Non-pigmented ciliary epithelial cell (primary cell): ENCODE measurements around the gene AHRR.
"Not testable (repeated sequence)": the region's sequence is repeated elsewhere in the genome, so short reads cannot be mapped to it uniquely, and the experiment has no call there.

Experiments used
- DNase-seq: peaks from one replicate; pipeline ENCODE4 v3.0.0-alpha.2; 2010; ENCODE audit warnings: low read depth

AHRR gene

DNA sequence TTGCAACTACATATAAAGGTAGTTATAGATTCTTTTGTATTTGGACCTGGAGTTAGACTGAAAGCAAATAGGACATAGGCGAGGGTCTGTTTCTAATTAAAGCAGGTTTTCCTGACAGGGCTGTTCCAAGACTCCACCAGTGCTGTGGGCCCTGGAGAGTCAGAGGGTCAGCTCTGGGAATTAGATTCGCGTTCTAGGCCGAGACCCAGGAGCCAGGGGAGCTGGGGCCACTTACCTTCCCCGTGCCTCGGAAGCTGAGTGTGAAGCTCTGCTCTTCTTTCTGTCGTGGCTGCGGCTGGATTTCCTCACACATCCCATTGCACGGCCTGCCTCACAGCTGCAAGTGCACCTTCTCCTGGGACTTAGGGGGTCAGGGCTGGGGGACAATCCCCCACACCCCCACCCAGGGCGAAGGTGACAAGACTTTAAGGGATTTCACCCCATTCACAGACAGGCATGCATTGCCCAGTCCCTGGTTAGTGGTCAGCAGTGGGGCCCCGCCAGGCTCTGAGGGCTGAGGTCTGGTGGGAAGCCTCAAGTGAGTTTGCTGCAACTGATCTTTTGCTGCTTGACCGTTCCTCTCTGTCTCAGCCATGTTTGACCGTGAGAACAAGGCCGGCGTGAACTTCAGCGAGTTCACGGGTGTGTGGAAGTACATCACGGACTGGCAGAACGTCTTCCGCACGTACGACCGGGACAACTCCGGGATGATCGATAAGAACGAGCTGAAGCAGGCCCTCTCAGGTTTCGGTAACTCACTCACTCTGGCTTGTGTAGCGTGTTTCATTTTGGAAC is 15.3 kb upstream of the AHRR start:
- no peak for DNase-seq

DNA sequence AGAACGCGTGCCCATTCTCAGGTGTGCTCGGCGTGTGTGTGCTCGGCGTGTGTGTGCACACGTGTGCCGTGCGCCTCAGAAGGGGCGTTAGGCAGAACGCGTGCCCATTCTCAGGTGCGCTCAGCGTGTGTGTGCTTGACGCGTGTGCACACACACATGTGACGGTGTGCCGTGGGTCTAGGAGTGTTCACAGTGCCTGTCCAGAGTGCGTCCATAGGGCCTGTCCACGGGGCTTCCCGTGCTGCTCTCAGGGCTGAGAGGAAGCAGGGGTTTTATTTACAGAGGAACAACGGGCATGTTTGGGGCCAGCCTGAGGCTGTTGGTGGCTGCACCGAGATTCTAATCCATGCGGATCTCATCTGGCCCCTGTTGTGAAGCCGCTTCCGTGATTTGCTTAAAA is 14.2 kb upstream of the AHRR start:
- DNase-seq: no peak

DNA sequence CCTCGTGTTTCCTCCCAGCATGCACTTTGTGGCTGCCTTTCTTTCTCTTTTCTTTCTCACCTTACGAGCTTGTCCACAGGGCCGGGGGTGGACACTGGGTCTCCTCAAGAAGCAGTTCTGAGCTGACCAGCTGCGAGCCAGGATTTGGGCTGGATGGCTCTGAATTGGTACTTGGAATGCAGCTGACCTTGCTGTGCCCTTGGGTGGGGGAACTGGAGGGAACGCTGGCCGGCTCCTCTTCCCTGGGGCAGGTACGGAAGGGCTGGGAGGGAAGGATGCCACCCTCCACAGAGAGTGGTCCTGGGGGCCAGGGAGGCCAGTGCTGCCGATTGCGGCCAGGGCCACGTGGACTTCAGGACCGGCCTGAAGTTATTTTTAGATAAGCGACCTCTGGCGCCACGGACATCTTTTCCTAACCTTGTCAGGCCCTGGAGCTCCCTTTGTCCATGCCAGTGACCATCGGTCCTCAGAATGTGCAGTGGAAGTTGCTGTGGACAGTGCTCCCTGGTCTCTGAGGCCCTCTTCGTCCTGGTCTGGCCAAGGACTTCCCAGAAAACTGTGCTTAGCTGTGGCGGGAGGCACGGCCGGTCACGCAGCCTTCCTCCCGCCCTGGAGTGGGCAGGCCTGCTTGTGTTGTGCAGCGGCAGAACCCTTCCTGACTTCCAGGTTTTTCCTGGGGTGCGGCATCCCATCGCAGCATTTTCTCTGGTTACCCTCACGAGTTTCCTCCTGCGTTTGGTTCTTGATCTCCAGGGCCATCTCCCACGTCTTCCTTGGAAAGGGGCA is 13.5 kb upstream of the AHRR start:
- DNase-seq: no peak

DNA sequence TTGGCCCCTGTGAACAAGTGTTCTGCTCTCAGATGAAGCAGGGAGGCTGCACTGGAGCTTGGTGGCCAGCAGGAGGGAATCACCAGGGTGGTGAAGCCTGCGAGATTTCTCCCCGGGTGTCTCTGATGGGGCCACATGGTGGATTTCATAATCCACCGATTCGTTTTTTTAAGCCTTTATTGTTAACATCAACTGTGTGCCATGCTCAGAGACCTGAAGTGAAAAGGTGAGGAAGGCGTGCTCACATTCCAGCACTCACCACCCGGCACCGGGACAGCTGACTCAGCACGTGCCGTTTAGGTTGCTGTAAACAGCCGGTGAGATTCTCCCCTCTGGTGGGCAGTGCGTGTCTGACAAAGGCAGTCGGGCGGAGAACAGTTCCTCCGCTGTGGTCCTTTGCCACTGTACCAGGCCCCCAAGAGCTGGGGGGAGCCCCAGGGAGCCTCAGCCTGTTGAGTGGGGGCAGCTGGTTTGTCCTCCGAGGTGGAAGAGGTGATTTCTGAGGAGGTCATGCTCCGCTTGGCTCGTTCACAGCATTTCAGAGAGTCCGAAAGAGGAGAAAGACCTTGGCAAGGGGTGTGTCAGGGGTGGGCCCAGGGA is 12.7 kb upstream of the AHRR start:
- no peak for DNase-seq

DNA sequence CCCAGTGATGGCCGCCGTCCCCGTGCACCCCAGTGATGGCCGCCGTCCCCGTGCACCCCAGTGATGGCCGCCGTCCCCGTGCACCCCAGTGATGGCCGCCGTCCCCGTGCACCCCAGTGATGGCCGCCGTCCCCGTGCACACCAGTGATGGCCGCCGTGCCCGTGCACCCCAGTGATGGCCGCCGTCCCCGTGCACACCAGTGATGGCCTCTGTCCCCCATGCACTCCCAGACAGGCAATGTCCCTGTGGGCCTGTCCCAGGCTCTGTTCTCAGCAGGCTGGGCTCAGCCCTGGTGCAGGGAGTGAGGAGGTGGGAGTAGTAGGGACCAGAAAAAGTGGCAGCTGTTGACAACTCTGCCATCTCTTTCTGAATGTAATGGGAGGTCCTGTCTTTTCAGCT is 11.7 kb upstream of the AHRR start:
- DNase-seq: not testable (repeated sequence)

DNA sequence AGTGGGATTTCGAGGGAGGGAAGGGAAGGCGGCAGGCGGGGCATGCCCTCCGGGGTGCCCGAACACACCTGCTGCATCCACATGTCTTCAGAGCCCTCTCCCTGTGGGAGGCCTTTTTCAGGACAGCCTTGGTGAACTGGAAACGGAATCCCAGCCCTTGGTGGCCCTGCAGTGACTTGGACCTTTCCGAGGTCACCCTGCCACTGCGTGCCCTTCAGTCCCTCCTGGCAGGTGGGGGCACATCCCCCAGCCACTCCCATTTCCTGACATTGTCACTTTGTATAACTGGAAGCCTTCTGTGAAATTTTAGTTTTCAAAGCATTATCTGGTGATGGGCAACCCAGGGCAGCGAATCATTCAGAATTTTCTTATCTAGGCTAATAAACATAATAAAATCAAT is 11.0 kb upstream of the AHRR start:
- no peak for DNase-seq

DNA sequence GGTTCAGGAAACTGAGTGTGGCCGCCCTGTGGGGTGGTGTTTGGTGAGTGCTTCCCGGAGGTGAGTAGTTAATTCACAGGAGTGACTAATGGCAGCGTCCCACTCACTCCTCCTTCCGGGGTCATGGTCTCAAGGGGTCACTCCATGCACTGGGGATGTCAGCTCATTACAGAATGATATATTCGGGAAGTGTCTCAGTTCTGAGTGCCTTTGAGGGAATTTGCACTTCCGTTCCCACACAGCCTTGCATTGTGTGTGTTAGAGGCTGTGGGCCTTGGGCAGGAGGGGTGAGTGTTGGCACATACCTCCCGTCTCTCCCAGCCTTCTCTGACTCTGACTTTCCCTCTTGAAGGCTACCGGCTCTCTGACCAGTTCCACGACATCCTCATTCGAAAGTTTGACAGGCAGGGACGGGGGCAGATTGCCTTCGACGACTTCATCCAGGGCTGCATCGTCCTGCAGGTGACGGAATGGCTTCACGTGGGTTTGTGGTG is 10.5 kb upstream of the AHRR start:
- no peak for DNase-seq

DNA sequence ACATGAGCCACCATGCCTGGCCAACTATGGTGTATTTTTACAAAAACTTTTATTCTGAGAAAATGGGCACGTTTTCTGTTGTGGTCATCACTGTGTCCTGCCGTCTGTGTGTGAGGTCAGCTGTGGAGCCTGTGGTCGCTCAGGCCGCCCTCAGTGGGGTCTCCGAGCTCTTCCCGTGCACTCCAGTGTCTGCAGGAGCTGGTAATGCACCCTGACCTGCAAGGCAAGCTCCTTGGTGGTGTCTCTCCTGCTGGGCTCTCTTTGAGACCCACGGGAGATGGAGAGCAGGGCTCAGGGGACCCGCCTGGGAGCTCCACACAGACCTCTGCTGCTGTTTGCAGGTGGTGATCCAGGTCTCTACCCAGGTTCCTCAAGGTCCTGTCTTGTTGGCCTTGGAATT is 9.6 kb upstream of the AHRR start:
- no peak for DNase-seq

DNA sequence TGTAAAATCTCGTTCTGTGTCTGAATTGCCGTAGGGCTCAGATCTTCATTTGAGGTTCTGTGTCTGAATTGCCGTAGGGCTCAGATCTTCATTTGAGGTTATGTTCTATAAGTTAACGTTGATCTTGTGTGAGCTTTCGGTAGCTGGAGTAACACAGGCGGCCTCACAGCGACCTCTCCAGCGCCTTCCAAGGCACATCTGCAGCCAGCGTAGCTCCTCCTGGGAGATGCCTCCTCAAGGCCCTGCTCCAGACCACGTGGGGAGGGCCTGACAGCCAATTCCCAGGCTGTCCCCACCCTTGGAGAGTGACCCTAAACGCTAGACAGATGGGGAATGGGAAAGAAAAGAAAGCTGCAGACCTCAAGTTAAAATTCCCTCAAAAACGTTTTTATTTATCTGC is 8.7 kb upstream of the AHRR start:
- DNase-seq: no peak

DNA sequence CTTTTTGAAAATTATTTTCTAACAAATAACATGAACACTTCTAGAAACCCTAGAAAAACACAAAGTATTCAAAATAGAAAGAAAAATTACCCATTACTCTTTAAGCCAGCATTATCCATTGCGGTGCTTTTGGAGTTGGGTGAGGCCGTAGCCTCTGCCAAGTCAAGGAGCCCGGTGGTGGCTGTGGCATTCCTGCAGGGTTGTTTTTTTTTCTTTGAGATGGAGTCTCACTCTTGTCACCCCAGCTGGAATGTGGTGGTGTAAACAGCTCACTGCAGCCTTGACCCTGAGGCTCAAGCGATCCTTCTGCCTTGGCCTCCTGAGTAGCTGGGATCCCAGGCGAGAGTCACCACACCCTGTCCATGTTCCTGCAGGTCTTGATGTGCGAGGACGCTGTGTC is 8.2 kb upstream of the AHRR start:
- DNase-seq: no peak

DNA sequence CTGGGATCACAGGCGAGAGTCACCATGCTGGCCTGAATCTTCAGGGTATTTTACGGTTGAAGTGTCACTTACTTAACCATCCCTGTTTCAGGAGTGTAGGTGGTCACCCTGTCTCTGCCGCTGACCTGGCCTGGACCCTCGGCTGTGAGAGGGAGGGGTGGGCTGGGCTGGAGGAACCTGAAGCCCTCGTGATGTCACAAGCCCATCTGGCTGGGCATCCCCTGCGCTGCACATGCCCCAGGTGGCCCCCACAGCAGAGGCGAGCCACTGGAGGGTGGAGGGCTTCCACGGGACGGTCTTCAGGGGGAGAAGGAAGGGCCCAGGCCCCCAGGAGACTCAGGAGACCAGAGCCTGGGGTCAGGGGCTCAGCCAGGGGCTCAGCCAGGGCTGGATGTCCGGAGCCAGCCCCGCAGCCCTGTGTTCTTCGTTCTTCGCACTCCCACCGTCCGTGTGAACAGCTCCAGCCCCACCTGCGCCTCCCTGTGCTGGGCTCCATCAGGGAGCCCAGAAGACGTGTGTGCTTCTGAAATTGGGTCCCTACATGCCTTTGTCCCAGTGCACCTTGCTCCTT is 7.6 kb upstream of the AHRR start:
- no peak for DNase-seq

DNA sequence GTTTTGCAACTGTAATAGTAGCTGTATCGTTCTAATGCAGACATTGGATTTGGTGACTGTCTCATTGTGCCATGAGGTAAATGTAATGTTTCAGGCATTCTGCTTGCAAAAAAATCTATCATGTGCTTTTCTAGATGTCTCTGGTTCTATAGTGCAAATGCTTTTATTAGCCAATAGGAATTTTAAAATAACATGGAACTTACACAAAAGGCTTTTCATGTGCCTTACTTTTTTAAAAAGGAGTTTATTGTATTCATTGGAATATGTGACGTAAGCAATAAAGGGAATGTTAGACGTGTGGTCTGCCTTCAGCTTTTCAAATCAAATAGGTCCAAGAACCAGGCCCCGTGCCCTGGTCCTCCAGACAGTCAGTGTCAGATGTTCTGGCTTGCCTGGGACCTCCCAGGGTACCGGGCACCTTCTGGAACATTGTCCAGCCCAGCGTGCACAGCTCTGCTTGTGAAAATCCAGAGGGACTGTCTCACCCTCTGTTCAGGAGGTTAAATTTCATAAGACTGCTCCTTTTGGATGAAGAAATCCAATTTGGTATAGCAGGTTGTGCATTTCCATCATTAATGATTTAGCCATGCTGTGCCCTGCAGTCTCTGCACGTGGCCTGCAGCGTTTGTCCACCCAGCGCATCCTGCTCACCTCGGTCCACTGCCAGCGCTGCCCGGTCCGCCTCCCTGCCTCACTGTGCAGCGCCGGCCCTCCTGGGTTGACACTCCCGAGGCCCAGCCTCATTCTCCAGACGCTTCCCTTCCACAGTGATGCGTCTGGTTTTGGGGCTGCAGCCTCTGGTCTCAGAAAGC is 6.6 kb upstream of the AHRR start:
- DNase-seq: no peak

DNA sequence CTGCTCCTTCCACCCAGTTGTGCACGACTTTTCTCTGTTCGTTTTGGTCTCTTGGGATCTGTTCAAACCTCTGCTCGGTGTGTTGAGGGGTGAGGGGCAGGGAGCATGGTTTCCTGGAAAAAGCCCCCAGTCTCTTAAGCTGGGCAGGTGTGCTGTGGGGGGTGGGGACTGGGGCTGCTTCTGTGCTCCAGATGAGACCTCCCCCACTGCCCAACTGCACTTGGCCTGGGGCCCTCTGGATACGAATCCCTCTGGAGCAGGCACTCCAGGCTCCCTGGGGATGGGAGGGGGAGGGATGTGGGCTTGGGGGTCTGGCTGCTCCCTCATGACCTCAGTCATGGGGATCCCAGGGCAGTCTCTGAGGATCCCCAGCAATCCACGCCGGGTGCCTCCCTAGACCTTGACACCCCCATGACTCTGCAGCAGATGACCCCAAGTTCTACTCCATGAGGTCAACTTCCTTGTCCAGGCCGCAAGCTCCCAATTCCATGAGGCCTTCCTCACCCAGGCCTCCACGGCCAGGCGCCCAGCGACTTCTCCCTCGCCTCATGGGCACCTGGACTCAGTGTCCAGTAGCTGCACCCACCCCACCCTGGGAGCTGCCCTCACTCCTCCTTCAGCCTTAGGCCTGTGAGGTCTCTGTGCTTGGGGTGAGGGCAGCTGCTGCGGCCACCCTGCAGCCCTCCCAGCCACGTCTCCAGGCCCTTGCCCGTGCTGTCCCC is 5.9 kb upstream of the AHRR start:
- DNase-seq: no peak

DNA sequence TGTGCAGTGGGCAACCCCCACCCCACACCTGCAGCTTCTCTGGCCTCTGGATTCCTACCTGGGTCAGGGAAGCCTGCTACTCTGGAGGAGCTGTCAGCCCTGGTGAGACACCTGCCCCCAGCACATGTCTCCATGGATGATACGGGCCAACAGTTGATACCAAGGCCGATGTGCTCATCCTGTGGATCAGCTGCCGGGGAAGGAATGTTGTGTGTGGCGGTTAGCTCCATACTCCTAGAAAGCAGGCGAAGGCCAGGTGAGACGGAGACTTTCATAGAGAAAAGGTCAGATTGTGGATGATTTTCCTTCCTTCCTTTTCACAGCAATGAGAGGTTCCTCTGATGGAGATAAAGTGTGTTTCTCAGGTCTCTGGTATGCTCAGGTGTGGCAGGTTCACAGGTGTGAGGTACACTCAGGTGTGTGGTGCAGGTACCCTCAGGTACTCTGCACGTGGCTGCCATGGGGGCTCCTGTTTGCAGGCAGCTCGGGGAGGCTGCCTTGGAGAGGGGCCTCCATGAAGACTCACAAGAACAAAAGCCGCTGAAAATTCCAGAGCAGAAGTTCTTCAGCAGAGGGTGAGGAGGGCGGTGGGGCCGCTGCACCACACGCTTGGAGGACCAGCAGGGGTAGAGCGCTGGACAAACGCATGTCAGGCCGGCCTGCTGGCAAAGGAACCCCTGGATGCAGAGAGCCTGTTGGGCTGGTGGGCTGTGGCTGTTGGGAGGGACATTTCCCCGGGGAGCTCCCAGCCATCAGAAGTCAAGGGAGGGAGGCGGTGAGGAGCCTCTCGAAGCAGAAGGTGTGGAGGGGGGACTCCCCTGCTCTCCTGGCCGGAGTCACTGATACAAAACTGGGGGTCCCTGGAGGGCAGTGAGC is 5.1 kb upstream of the AHRR start:
- no peak for DNase-seq

DNA sequence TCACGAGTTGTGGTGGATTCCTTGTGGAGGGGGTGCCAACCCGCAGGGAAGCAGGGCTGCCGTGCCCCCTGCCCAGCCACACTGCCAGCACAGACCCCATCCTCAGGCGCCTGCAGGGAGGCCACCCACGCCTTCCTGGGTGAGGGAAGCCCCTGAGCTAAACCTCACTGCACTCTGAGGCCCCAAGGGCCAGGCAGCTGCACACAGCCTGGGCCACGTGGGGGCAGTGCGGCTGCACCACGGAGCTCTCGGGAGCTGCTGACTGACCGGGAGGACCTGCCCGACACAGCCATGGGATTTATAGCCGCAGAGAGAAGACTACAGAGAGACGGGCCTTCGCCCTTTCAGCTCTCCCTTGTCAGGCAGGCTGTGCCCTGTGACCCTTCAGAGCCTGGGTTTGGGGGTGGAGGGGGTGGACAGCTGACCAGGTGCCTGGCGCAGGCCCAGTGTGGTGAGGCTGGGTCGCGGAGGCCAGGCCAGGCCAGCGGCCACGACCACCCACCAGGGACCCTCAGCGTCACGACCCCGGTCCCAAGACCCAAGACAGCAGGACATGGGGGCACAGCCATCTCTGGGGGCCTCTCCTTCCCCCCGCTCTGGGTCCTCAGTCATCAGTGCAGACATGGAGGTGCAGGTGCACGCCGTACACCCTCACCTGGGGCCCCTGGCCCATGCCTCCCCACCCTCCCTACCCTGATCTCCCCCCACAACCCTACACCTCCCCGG is 4.3 kb upstream of the AHRR start:
- no peak for DNase-seq

DNA sequence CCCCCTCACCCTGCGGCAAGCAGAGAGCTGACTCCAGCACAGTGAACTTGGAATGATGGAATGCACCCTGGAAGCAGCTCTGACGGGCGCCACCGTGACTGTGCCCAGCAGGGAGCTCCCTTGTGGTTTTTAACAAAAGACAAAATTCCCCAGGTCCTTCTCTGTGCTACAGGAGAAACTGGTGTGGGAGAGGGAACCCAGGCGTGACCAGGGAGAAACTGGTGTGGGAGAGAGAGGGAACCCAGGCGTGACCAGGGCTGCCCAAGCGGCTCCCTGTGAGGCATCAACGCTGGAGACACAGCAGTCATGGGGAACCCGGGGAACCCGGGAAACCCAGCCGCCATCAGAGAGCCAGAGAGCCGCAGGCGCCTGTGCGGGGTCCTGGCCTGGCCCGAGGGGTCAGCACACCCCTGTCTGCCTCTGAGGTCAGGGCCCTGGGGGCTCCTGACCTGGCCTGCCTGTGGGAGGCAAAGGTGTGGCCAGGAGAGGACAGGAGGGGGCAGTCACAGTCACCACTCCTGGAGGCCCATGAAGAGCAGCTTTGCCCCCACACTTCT is 3.1 kb upstream of the AHRR start:
- DNase-seq: no peak

DNA sequence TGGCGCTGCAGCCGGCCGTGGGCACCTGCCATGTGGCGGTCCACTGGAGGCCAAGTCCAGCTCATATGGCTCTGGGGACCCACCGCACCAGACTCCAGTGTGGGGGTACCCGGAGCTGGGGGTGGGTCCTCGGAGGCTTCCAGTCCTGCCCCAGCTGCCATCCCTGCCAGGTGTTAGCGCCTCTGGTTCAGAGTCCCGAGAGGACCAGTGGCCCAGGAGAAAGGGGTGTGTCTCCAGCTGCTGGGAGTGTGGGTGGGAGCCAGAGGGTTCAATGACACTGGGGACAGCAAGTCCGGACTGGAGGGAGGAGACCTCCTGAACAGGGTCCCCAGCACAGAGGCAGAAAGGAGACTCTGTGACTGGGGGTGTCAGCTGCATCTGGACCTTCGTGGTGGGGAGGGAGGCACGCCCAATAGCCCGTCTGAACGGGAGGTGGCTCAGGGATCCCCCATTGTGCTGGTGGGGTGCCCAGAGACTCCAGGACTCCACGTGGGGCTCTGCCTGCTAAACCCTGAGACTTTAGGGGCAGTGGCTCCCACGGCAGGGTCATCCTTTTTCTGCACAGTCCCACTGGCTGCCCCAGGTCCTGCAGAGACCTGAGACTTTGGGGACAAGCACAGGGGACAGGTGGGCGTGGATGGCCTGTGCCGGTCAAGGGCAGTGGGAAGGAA is 2.4 kb upstream of the AHRR start:
- DNase-seq: no peak

DNA sequence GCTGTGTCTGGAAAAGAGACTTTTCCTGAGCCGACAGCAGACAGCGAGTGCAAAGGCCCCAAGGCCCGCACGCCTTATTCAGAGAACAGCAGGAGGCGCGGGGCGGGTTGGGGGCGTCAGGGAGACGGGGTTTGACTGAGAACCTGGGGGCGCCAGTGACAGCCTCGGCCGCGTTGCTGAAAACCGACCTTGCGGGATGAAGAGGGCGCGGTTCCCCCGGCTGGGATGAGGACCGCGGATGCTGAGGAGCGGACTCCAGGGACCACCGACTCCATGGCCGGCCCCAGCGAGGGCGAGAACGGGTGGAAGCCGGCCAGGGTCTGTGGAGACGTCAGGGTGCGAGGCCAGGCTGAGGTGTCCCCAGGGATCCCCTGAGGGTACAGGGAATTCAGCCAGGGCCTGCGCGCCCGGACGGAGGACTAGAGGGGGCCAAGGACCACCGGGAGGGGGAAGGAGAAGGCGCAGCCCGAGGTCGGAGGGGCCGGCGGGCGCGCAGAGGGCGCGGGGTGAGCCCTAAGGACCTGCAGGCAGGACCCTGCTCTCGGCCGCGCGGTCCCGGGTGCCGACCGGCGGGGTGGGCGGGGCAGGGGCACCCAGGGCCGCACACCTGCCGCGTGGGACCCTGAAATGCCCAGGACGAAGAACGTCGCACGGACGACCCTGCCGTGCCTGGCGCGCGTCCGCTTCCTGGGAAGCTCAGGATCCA is 837 bp upstream of the AHRR start:
- no peak for DNase-seq
